Small intestine (tissue), 7 donors: ENCODE measurements around the gene KIF2A. TPM values are rescaled to one million over a fixed set of nuclear protein-coding genes. Genes with fewer than 3 reads are reported as not detected.

Source experiments
- DNase-seq, 2 donors: peaks; one replicate each; pipeline versions ENCODE4 v3.0.0 to v3.0.0-alpha.2; 2013
- FAIRE-seq: peaks from 2 replicates; lab custom pipeline; 2012; peaks lifted over from hg19 to GRCh38; lab: Jason Lieb, UNC
- H3K27ac ChIP-seq, 3 donors: one replicate each; pipeline ENCODE4 v1.5.1; 2013; ENCODE audit warnings: low read length in 2 of 3, mild to moderate bottlenecking in 2 of 3, control low read depth in 1 of 3, inconsistent platforms in 1 of 3, low read depth in 1 of 3, moderate library complexity in 1 of 3
- H3K27me3 ChIP-seq, 3 donors: one replicate each; pipeline ENCODE4 v1.6.1; 2013; ENCODE audit warnings: low read length in 3 of 3, inconsistent platforms in 1 of 3; ENCODE audit not compliant: control insufficient read depth in 3 of 3, insufficient read depth in 3 of 3
- H3K36me3 ChIP-seq, 3 donors: one replicate each; pipeline ENCODE4 v1.6.1; 2013; ENCODE audit warnings: low read length in 3 of 3, inconsistent platforms in 1 of 3, low read depth in 1 of 3, mild to moderate bottlenecking in 1 of 3, moderate library complexity in 1 of 3; ENCODE audit not compliant: control insufficient read depth in 3 of 3, insufficient read depth in 2 of 3
- H3K4me1 ChIP-seq, 3 donors: one replicate each; pipeline ENCODE4 v1.6.1; 2013; ENCODE audit warnings: low read length in 2 of 3, inconsistent platforms in 1 of 3, low read depth in 1 of 3, mild to moderate bottlenecking in 1 of 3, moderate library complexity in 1 of 3; ENCODE audit not compliant: control insufficient read depth in 3 of 3, insufficient read depth in 2 of 3
- H3K4me3 ChIP-seq, 3 donors: one replicate each; pipeline ENCODE4 v1.5.1; 2013; ENCODE audit warnings: low read length in 3 of 3, control low read depth in 1 of 3, inconsistent platforms in 1 of 3, low read depth in 1 of 3, mild to moderate bottlenecking in 1 of 3, moderate library complexity in 1 of 3
- H3K9me3 ChIP-seq, 2 donors: one replicate each; pipeline ENCODE4 v1.6.1; 2013; ENCODE audit warnings: low read depth in 1 of 2, low read length in 1 of 2; ENCODE audit not compliant: control insufficient read depth in 2 of 2, insufficient read depth in 1 of 2
- WGBS, 3 donors: extraction: QIAGEN DNeasy Blood & Tissue Kit; methylation state at CpG; one replicate each; pipeline ENCODE4 v1.1.7; 2013; 5-methylcytosine and 5-hydroxymethylcytosine counted together
- polyA plus RNA-seq, 4 donors: library from polyadenylated mRNA; stranded (reverse) in 3 of 4; unstranded in 1 of 4; fragments of 200-250 nt in 3 of 4; fragments of 120-200 nt in 1 of 4; gene quantifications; one replicate each; pipeline versions ENCODE4 v1.2.1 to v1.2.3, GENCODE V29; 2013
- donor health status: healthy with polysubstance abuse.
- donor health status: control.
- donor health status: control.
- donor health status: Bipolar disorder and iron deficiency.
- donor health status: healthy.

Gene KIF2A
- polyA plus RNA-seq, 4 donors: 10.8 to 34.9 (median 12.9) TPM

DNA sequence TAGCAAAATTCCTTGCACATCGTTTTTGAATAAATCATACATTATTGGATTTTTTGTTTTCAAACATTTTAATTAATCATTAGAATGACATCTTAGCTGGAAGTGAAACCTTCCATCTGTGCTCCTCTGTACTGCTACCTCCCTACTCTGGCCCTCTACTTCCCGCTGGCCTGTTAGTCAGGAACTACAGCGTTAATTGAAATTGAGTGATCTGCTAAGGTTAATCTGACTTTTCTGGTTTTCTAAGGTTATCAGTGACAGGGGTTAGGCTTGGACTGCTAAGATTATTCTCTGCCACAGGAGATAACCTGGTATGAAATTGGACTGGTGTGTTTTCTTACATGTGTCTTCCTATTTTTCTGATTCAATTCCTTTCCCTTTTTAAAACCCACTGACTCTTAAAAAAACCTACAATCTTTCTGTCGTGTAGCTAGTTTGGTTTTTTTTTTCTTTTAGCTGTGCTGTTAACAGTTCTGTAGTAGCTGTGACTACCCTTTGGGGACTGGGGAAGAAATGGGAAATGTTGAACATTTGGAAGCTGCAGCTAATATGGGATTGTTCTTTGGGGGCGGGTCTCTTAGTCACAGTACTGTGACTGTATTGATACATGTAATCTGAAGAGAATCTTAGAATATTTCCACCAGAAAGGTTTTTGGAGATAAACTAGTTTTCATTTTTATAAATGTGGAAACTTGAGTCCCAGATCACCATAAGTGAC, 4.6 kb downstream of the KIF2A start:
- Histone ChIP-seq H3K4me3 (no peak overlapping the region), H3K36me3 (no peaks in the 10 kb centered on the region), H3K4me1 (peaks cover 0 to 12% (median 10%) of the 10 kb centered on the region in 3 donors), H3K9me3 (no peaks in the 10 kb centered on the region), H3K27ac (no peak overlapping the region), H3K27me3 (no peaks in the 10 kb centered on the region)
- FAIRE-seq (no peak), DNase-seq (no peak)
- 75 to 79% (median 79%) methylated on average over 5 of the region's 5 CpGs for WGBS, 3 donors

DNA sequence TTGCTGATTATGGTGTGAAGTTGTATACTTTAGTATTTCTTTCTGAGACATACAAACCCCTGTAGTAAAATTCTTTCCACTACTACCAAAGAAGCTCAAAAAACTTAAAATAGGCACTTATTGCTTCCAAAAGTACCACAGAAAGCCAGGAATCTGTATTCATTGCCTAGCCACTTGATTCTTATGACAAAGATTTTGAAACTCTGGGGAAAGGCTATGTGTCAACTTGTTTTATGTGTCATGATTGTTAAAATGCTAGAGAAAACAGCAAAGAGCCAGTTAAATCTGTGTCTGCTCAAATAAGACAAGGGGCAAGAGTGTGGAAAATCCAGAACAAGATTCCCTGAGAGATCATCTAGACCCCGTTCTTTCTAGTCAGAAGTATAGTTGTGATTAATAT, 6.0 kb downstream of the KIF2A start:
- H3K27ac ChIP-seq: peak overlapping the region in 1 of 3 donors; percentile 20
- no peak overlapping the region for H3K4me3 ChIP-seq
- no peaks in the 10 kb centered on the region for H3K9me3 ChIP-seq
- no peaks in the 10 kb centered on the region for H3K36me3 ChIP-seq
- DNase-seq: no peak
- WGBS, 3 donors: 80 to 89% (median 86%) methylated on average over 1 of the region's 1 CpG
- FAIRE-seq: no peak
- peaks cover 0 to 14% (median 10%) of the 10 kb centered on the region in 3 donors for H3K4me1 ChIP-seq
- no peaks in the 10 kb centered on the region for H3K27me3 ChIP-seq

DNA sequence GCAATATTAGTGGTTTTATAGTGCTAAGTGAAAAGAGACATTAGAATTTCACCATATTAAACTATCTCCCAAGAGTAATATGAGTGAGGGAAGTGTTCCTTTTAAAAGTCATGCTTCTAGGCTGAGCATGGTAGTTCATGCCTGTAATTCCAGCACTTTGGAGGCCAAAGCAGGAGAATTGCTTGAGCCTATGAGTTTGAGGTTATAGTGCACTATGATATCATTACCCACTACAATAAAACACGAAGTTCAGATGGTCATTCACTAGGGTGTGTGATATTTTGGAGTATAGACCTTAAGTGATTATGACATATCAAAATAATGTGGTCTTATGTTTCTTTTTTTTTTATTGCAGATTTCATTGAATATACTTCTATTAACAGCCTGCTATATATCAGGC, 6.7 kb downstream of the KIF2A start:
- no peak for FAIRE-seq
- Histone ChIP-seq H3K27ac (no peak overlapping the region), H3K9me3 (no peaks in the 10 kb centered on the region), H3K27me3 (no peaks in the 10 kb centered on the region), H3K4me1 (peaks cover 0 to 14% (median 10%) of the 10 kb centered on the region in 3 donors), H3K4me3 (no peak overlapping the region), H3K36me3 (no peaks in the 10 kb centered on the region)
- peak; percentile 44 to 80 for DNase-seq
- 28 to 55% (median 33%) methylated on average over 1 of the region's 1 CpG for WGBS, 3 donors

DNA sequence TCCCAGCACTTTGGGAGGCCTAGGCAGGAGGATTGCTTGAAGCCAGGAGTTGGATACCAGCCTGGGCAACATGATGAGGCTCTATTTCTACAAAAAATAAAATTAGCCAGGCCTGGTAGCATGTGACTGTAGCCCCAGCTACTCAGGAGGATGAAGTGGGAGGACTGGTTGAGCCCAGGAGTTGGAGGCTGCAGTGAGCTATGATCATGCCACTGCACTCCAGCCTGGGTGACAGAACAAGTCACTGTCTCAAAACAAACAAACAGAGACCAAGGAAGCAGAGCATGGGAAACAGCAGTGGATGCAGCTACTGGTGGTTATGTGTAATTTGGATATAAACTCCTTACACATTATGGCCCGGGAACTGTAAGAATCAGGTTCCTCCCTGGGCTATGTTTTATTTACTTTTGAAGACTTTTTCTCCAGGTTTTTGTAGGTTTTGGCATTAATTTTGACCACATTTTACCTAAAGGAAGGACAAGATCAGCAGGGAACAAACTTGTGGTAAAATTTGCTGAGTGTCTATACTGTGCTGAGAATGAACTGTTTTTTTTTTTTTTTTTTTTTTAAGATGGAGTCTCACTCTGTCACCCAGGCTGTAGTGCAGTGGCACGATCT, 8.3 kb downstream of the KIF2A start:
- H3K27me3 ChIP-seq: no peaks in the 10 kb centered on the region
- peaks cover 0 to 11% (median 10%) of the 10 kb centered on the region in 3 donors for H3K4me1 ChIP-seq
- no peak overlapping the region for H3K4me3 ChIP-seq
- no peaks in the 10 kb centered on the region for H3K9me3 ChIP-seq
- no peak for FAIRE-seq
- 92 to 96% (median 96%) methylated on average over 1 to 2 of the region's 2 CpGs for WGBS, 3 donors
- H3K36me3 ChIP-seq: no peaks in the 10 kb centered on the region
- DNase-seq: no peak
- H3K27ac ChIP-seq: no peak overlapping the region

DNA sequence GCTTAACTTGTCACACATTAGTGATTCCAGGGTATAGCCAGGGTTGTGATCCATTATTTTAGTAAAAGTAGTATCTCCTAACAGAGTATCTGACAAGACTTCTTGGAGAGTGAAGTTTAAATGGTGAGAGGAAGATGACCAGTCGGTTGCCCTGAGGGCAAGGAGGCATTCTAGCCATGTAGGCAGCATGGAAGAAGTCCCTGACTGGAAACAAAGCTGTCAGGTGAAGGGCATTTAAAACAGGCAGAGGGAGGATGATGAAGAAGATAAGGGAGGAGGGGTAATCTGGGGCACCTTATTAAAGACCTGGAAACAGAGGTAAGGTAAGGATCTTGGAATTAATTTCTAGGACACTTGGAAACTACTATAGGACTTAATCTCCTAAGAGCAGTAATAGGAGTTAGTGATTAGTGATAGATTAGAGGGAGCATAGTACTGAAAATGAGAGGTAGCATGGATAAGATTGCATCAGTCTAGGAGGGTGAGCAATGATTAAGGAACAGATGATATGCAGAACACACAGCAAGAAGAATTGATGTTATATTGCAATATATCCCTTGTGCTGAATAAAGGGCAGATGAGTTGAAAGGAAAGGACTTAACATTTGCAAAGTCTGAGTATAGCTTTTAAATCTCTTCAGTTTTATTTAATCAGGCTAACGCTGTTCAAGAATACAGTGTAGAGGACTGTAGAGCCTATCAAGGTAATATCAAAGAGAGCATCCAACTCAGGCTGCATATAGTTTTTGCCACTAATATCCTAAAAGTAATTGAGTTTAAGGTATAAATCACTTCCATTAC, 9.6 kb downstream of the KIF2A start:
- no peak overlapping the region for H3K27ac ChIP-seq

DNA sequence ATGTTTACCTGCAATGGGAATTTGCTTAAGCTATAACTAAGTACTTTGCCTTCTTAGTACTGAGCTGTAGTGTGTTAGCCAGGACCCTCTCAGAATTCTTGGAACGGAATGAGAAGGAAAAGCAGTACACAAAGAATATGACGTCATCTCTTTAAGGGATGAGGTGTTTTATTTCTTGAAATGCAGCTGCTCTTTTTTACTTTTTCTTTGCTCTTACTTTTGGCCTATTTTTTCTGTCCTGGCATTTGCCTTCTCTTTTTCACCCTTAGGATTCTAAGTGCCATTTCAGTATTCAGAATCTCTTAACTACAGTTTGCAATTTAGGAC, 10.1 kb downstream of the KIF2A start:
- Histone ChIP-seq H3K36me3 (no peaks in the 10 kb centered on the region), H3K4me1 (peaks cover 0 to 9% (median 9%) of the 10 kb centered on the region in 3 donors), H3K27ac (no peak overlapping the region), H3K4me3 (no peak overlapping the region), H3K27me3 (no peaks in the 10 kb centered on the region), H3K9me3 (no peaks in the 10 kb centered on the region)
- 51 to 67% (median 63%) methylated on average over 2 of the region's 2 CpGs for WGBS, 3 donors
- DNase-seq: no peak
- FAIRE-seq: no peak

More for the DNA sequence above, 9.6 kb downstream of the KIF2A start:
- peak in 1 of 2 donors; percentile 32 for DNase-seq
- WGBS, 3 donors: 83 to 91% (median 89%) methylated on average over 2 of the region's 2 CpGs
- FAIRE-seq: no peak
- no peak overlapping the region for H3K4me3 ChIP-seq
- H3K27me3 ChIP-seq: no peaks in the 10 kb centered on the region
- no peaks in the 10 kb centered on the region for H3K36me3 ChIP-seq
- H3K4me1 ChIP-seq: peaks cover 0 to 10% (median 9%) of the 10 kb centered on the region in 3 donors
- H3K9me3 ChIP-seq: no peaks in the 10 kb centered on the region

DNA sequence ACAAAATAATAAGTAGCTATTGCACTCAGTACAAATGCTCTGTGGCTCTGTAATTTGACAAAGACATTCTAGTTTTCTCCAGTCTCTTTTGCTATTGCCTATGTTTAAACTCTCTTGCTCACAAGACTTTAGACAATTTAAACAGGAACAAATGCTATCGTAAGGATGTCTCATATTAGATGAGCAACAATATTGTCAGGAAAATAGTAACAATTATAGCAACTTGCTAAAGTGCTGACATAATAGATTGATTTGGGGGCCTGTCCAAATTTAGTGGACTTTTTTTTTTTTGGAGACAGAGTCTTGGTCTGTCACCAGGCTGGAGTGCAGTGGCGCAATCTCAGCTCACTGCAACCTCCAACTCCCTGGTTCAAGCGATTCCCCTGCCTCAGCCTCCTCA, 11.8 kb downstream of the KIF2A start:
- WGBS, 3 donors: 87 to 99% (median 96%) methylated on average over 3 of the region's 3 CpGs

DNA sequence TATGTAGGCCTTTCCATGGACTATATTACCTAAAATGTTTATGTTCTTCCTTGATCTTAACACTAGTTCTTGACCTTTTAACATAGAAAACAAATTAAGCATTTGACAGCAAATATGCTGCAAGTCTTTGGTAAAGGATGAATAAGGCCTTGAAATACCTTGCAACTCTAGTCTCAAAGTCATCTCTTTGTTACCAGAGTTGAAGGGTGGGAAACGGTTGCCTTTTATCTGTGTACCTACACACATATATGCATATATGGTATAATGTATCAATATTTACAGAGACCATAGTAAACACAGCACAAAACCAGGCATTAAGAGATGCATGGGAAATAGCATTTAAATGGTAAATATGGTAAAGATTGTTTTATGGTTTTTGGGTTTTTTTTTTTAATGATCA, 16.5 kb downstream of the KIF2A start:
- no peaks in the 10 kb centered on the region for H3K27me3 ChIP-seq
- peaks cover 0 to 15% (median 0%) of the 10 kb centered on the region in 3 donors for H3K36me3 ChIP-seq
- no peak overlapping the region for H3K4me3 ChIP-seq
- no peak overlapping the region for H3K27ac ChIP-seq
- FAIRE-seq (no peak), DNase-seq (no peak)
- WGBS, 3 donors: 76 to 85% (median 85%) methylated on average over 1 of the region's 1 CpG
- H3K9me3 ChIP-seq: no peaks in the 10 kb centered on the region
- no peaks in the 10 kb centered on the region for H3K4me1 ChIP-seq

More for the DNA sequence above, 11.8 kb downstream of the KIF2A start:
- FAIRE-seq (no peak), DNase-seq (no peak)
- Histone ChIP-seq H3K36me3 (peaks cover 0 to 7% (median 0%) of the 10 kb centered on the region in 3 donors), H3K4me3 (no peak overlapping the region), H3K27ac (no peak overlapping the region), H3K4me1 (peaks cover 0 to 5% (median 3%) of the 10 kb centered on the region in 3 donors), H3K27me3 (no peaks in the 10 kb centered on the region), H3K9me3 (no peaks in the 10 kb centered on the region)
